HG03280 (cell line): Measurements from ENCODE around the gene ZNF326.
"Not testable (repeated sequence)": the region's sequence is repeated elsewhere in the genome, so short reads cannot be mapped to it uniquely, and the experiment has no call there.

Experiments used
- ATAC-seq: cut with Tn5 transposase; IDR thresholded peaks from one replicate; pipeline ENCODE4 v1.9.1; 2021; ENCODE audit warnings: mild to moderate bottlenecking, moderate library complexity; ENCODE audit not compliant: unreplicated experiment

Gene ZNF326

GRCh38 chr1:89995598-89996449, 914 bp downstream of the ZNF326 start:
- ATAC-seq: no peak

DNA sequence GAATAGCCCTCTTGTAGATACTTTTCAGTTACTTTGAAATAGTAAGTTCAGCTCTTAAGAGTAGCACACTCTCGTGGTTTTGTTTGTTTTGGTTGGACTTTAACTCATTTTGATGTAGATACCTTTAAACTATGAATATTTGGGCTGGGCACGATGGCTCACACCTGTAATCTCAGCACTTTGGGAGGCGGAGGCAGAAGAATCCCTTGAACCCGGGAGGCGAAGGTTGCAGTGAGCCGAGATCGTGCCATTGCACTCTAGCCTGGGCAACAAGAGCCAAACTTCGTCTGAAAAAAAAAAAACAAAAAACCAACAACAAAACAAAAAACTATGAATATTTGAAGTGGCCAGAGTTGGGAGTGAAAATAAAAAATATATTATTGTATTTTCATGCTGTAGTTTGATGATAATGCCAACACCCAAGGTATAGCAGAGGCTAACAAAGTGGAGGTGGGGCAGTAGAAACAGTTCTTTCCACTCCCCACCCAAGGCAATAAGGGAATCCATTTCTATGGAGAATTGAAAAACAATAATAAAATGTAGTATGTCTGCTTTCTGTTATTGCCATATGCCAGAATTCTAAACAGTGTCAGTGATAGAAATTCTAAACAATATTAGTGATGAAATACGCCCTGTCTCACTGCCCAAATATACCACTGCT, 1.7 kb downstream of the ZNF326 start:
- no peak for ATAC-seq

- ATAC-seq: not testable (repeated sequence)
Measured at GRCh38 chr1:89997152-89997551, 2.2 kb downstream of the ZNF326 start.

DNA sequence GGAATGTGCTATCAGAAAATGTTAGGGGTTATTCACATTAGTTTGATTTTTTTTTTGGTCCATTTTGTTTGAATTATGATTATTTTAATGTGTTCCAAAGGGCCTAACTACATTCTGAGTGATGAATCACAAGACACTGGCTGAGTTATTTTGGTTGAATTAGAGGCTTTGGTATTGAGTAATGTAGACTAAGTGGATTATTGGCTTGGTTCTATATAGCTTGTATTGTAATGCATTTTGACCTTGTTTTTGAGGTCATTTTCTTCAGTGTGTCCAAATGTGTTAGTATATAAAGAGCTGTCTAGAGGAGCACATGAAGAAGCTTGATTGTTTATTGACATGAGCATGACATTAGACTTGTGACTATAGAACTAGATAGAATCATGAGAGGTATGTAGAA, 3.4 kb downstream of the ZNF326 start:
- ATAC-seq: no peak

DNA sequence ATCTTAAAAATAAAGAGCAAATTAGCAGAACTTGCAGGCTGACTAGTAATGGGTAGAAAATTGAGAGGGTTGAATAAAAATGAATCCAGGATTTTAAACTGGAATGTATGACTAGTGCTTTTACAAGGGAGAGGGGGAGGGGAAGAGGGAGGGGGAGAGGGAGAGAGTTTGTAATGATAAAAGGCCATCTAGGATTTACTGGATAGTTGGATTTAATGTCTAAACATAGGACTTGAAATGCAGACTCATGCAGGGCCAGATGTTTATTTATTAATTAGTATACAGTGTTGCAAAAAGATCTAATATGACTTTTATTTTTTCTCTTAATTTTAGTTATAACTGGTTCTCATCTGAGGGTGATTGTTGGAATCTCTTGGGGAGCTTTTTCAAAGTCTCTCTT, 4.3 kb downstream of the ZNF326 start:
- no peak for ATAC-seq

GRCh38 chr1:89999628-90000027, 4.7 kb downstream of the ZNF326 start:
- no peak for ATAC-seq

DNA sequence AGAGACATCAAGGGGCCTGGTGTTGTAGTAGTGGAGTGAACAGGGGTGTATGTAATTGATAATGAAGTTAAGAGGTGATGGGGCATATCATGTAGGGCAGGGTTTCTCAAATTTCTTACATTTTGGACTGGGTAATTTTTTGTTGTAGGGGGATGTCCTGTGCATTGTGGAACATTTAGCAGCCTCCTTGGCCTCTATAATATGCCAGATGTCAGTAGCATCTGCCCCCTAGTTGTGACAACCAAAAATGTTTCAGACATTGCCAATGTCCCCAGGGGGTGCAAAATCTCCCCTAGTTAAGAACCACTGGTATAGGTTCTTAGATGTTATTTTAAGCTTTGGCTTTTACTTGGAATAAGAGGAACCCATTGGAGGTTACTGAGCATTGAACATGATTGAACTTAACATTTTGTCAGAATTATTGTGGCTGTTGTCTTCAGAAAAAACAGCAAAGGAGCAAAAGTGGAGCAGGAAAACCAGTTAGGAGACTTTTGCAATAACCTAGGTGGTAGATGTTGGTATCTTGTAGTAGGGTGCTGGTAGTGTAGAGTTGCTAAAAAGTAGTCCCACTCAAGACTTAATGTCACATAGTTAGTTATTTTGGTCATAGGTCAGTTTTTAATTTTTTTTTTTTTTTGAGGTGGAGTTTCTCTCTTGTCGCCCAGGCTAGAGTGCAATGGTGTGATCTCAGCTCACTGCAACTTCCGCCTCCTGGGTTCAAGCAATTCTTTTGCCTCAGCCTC, 6.2 kb downstream of the ZNF326 start:
- ATAC-seq: no peak

DNA sequence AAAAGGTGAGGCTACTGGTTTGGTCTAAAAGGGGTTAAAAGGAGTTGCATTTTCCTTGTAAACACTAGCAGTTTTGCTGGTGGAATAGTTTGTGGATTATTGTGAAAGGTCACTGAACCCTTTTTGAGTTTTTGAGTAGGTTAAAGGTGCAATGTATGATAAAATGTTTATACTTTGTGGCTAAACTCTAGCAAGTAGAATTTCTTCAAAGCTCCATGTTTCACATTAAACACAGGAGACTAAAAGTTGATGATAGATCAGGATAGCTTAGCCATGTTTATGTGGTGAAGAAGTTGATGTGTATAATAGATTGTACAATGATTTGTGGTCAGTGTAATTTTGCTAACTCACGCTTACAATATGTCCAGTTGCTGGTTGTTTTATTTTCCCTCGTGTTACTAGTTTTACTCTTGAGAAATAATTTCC, 13.1 kb downstream of the ZNF326 start:
- no peak for ATAC-seq

DNA sequence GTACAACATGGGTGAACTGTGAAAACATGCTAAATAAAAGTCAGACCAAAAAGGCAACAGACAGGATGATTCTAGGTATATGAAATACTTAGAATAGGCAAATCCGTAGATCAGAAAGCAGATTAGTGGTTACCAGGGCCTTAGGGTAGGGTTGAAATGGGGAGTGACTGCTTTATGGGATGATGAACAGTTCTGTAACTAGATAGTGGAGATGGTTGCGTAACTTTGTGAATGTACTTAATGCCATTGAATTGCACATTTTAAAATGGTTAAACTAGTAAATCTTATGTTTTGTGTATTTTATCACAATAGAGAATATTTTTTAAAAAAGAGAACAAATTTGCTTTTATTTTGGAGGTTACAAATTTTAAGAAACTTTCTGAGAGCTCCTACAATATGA, 17.4 kb downstream of the ZNF326 start:
- no peak for ATAC-seq

DNA sequence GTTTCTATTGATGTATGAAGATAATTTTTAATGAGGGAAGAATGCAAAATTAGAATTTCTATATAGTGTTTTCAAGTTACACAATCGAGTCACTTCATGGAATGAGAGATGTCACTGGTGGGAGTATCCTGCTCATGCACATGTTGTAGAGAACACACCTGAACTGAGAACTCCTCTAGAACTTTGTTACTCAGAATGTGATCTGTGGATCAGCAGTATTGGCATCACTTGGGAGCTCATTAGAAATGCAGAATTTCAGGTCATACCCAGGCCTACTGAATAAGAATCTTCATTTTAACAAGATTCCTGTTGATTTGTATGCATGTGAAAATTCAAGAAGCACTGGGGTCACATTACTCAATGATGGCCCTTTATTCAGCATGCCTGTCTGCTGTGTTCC, 28.8 kb downstream of the ZNF326 start:
- ATAC-seq: no peak

- no peak for ATAC-seq
Measured at GRCh38 chr1:90027281-90027680, 32.4 kb downstream of the ZNF326 start.

- ATAC-seq: no peak
Measured at GRCh38 chr1:90039652-90040051, 44.7 kb downstream of the ZNF326 start.

GRCh38 chr1:90043586-90043985, 48.7 kb downstream of the ZNF326 start:
- no peak for ATAC-seq

DNA sequence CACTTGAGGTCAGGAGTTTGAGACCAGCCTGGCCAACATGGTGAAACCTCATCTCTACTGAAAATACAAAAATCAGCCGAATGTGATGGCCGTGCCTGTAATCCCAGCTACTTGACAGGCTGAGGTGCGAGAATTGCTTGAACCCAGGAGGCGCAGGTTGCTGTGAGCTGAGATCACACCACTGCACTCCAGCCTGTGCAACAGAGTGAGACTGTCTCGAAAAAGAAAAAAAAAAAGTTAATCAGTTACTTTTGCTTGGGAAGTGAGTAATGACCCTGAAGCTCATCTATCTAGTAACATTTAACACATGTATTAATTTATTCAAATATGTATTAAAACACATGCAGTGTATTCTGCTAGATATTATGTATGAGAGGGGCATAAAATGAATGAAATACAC, 49.4 kb downstream of the ZNF326 start:
- ATAC-seq: no peak

DNA sequence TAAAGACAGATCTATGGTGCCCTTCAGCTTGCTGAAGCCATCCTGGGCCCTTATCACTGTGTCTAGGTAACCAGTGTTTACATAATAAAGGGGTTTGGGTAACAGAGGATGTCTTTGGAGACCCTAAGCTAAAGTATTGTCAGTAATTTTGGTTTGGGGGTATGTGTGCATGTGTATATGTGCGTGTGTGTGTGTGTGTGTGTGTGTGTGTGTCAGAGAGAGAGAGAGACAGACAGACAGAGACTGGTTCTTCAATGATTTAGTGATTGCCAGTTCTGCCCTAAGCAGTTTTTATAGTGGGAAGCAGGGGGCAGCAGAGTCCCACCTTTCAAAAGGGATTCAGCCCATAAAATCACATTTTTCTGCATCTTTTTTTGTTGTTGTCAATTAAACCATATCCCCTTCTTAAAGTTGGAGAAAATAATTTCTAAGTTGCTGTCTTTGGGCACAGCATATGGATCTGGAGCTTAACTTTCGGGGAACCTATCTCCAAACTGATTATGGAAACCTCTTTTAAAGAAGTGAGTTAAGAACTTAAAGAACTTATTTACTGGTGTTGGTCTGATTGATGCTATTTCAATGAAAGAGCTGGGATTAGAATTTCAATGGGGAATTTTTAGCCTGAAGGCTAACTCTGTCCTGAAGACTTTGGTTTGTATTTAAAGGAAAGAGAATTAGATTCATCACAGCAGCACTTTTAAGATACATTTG, 51.1 kb downstream of the ZNF326 start:
- ATAC-seq: no peak

DNA sequence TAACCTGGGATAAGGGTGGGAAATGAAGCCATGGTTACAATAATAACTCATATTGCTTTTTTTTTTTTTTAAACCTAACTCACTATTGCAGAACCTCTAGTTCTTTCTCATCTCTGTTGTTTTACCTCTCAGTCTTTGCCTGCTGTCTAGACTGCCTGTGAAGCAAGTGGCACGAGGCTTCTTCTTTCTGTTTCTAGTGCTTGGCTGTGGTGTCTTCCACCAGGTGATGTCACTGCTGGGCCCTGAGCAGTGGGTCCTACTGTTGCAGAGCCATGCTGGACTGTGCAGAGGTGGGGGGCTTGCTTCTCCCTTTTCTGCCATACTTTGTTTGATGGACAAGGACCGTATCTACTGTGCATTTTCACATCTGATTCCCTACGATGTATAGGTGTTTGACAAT, 51.7 kb downstream of the ZNF326 start:
- ATAC-seq: no peak

DNA sequence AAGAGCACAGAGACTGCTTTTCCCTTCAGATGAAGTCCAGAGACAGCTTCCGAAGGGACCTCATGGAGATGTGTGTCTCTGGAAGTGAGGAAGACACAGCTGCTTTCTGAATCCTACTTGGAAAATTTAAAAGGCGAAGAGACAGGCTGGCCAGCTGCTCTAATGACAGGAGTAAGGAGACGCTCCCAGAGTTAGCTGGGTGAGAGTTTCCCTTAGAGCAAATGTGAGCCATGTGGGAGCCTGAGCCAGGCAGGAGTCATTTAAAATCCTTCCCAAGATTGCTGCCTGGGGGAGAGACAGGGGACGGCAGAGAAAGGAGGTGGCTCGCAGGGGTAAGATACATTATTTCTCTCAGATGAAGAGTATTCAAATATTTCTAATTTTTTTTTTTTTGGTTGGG, 53.1 kb downstream of the ZNF326 start:
- ATAC-seq: no peak

- not testable (repeated sequence) for ATAC-seq
Measured at GRCh38 chr1:90062700-90063643, 68.1 kb downstream of the ZNF326 start.

- ATAC-seq: not testable (repeated sequence)
Measured at GRCh38 chr1:90064109-90064508, 69.2 kb downstream of the ZNF326 start.
